ENCODE measurements around the gene BIN2. TPM values are rescaled to one million over a fixed set of nuclear protein-coding genes. Genes with fewer than 3 reads are reported as not detected.

BIN2 gene
- total RNA-seq, result not detected in 2 replicates

DNA sequence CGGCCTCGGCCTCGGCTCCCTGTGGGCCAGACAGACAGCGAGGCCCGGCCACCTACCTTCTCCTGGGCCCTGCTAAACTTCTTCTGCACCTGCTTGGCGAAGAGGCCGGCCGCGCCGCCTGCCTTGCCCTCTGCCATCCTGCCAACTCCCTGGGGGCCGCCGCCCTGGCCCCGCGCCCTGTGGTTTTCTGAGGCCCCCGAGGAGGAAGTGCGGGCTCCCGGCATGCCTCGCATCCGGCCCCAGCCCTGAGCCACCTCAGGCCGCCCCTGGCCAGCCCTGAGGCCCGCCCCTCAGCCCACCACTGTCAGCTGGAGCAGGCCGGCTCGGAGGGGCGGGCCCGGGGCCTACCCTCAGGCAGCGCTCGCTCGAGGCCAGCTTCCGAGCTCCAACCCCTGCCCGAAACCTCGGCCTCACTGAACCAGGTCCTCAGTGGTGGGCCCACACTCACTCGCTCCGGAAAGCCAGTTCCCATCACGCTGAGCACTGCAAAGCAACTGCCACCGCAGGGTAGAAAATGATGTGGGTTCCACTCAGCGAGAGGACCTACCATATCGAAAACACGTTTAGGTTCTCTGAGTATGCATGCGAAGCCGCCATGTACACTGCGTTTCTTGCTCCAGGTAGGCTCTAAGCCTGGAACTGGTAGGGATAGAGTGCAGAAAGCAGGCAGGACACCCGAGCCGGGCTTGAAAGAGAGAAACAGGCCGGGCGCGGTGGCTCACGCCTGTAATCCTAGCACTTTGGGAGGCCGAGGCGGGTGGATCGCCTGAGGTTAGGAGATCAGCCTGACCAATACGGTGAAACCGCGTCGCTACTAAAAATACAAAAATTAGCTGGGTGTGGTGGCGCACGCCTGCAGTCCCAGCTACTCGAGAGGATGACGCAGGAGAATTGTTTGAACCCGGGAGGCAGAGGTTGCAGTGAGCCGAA, at the start of gene BIN2:
Gene BIN2 (minus strand): TSS at position 209 of the 930 bp plus-strand sequence. CDS start 72 bp downstream, at position 137.

GRCh38 chr12:51346581-51346980, 22.6 kb upstream of the BIN2 start, which contains the start of gene CELA1:
Gene CELA1 (minus strand): TSS chr12:51346679. CDS start chr12:51346638, 41 bp downstream.

GRCh38 chr12:51270067-51270950, 53.7 kb downstream of the BIN2 start, which contains the start of gene SMAGP:
Gene SMAGP (minus strand): TSS chr12:51270415. CDS start chr12:51269278, 1,137 bp downstream.

DNA sequence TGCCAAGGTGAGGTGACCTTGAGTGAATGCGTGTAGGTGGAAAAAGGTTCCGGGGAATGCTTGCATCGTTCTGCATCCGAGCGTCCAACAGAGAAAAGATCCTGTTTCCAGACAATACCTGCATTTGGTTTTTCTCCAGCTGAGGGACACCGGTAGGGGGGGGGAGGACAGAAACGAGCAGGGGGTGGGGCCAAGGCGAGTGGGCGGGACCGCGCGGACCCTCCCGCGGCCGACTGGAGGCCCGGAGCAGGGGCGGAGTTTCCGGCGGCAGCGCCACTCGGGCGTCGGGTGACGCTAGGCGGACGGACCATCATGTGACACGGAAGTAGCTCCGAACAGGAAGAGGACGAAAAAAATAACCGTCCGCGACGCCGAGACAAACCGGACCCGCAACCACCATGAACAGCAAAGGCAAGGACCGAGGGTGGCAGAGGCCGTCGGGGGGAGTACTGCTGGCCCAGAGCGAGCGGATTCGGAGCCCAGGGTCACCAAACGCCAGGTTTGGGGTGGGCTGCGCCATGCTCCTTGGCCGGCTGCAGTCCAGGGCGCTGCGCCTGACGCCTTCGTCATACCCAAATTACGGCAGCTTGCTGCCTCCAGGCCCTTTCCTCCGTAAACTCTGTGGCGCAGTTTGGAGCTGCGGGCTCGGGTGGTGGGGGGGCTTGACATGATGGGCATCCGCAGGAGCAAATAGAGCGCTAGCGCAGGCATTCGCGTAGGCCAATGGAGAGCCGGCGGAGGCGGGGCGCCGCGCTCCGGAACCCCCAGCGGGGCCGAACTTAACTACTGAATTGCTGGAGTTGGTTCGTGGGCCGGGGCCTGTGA, 85.3 kb downstream of the BIN2 start, which contains the start of gene DAZAP2:
Gene DAZAP2 (plus strand): TSS at position 317 of the 825 bp plus-strand sequence. CDS start 82 bp downstream, at position 399.

Other genes starting within 250 kb of the BIN2 start
- gene CSRNP2, start 240.6 kb downstream of the BIN2 start, total RNA-seq, result 14.4 TPM in 2 replicates
- gene TFCP2, start 151.0 kb downstream of the BIN2 start, total RNA-seq, result 8.7 and 9.5 TPM in 2 replicates
- 1.3 and 2.2 TPM in 2 replicates for gene POU6F1, start 106.1 kb downstream of the BIN2 start, total RNA-seq
- gene DAZAP2, start 85.3 kb downstream of the BIN2 start, total RNA-seq, result 54.7 and 72.1 TPM in 2 replicates
- gene SMAGP, start 53.8 kb downstream of the BIN2 start, total RNA-seq, result 12.3 and 14.0 TPM in 2 replicates
- not detected in 2 replicates for gene CELA1, start 22.5 kb upstream of the BIN2 start, total RNA-seq
- 5.0 and 5.3 TPM in 2 replicates for gene GALNT6, start 67.2 kb upstream of the BIN2 start, total RNA-seq
- gene SLC4A8, start 100.7 kb upstream of the BIN2 start, total RNA-seq, result 2.3 and 3.0 TPM in 2 replicates